Activated CD4-positive, CD25-positive, alpha-beta regulatory T cell treated with anti-CD3 and anti-CD28 coated beads, Interleukin-2, amount 50 U/mL, for 16 hours (primary cell): Measurements from ENCODE around the gene SZT2.

Source experiments
- DNase-seq: peaks from one replicate; pipeline ENCODE4 v3.0.0-alpha.2; 2020; ENCODE audit warnings: low read depth, low spot score

Gene SZT2

GRCh38 chr1:43423672-43424550, 34.2 kb downstream of the SZT2 start:
- DNase-seq = no peak

- DNase-seq = no peak
Measured at GRCh38 chr1:43425045-43425444, 35.3 kb downstream of the SZT2 start.

GRCh38 chr1:43426221-43426620, 36.5 kb downstream of the SZT2 start:
- no peak for DNase-seq

DNA sequence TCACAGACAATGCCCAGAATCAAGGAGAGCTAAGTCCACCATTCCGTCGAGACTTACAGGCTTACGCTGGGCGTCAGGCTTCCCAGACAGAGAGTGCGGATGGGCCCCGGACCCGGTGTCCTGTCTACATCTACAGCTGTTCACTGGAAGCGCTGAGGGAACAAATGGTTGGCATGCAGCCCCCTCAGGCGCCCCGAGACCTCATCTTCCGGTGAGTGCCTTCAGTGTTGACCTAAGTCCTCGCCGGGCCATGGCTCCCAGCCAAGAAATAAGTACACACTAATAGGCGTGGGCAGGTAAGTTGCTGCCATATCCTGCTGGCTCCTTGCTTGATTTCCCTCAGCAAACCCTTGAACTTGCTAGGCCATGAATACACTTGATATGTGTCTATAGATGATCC, 37.8 kb downstream of the SZT2 start:
- no peak for DNase-seq

- DNase-seq = no peak
Measured at GRCh38 chr1:43427941-43428340, 38.2 kb downstream of the SZT2 start.

GRCh38 chr1:43430831-43431230, 41.1 kb downstream of the SZT2 start:
- no peak for DNase-seq

- no peak for DNase-seq
Measured at GRCh38 chr1:43431676-43432075, 42.0 kb downstream of the SZT2 start.

DNA sequence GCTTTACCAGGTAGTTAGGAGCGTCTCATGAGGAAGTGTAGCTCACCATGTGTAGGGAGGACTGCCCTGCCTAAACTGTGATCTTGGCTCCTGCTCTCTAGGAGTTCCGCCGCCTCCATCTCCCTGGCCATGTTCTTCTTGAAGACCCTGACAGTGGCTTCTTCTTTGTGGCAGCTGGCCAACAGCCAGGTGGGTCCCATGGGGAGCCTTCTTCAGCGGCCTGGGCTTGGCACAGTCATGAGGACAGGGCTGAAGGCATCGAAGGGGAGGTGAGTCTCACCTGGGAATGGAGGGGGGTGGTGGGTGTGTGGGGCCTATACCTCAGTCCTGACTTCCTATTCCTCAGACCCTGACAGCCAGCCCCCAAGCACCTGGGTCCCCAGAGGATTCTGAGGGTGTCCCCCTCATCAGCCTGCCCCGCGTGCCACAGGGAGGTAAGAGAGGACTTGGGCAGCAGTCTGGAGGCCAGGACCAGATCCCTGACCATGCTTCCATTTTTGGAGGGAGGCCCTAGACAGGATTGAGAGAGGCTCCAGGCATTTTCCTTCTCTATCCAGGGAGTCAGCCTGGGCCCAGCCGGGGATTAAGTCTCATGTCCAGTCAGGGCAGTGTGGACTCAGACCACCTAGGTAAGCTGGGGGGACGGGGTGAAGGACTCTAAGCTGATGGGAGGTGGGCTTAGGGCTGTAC, 42.6 kb downstream of the SZT2 start:
- DNase-seq = no peak

GRCh38 chr1:43432907-43433306, 43.2 kb downstream of the SZT2 start:
- DNase-seq = no peak

DNA sequence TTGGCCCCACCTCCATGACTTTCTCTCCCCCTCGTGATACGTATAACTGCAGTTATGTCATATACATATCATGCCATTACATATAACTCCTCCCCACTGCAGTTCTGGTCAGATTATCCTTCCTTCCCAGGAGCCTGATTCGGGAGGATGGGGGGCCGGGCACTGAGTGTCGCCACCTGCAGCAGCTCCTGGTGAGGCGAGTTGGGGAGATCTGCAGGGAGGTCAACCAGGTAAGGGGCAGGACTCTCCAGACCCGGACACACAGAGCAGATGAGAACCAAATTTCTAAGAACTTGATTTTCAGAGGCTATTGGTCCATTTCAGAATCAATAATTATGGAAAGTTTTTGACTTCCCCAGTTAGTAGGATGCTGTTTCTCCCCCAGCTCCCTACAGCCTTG, 44.6 kb downstream of the SZT2 start:
- DNase-seq = no peak

DNA sequence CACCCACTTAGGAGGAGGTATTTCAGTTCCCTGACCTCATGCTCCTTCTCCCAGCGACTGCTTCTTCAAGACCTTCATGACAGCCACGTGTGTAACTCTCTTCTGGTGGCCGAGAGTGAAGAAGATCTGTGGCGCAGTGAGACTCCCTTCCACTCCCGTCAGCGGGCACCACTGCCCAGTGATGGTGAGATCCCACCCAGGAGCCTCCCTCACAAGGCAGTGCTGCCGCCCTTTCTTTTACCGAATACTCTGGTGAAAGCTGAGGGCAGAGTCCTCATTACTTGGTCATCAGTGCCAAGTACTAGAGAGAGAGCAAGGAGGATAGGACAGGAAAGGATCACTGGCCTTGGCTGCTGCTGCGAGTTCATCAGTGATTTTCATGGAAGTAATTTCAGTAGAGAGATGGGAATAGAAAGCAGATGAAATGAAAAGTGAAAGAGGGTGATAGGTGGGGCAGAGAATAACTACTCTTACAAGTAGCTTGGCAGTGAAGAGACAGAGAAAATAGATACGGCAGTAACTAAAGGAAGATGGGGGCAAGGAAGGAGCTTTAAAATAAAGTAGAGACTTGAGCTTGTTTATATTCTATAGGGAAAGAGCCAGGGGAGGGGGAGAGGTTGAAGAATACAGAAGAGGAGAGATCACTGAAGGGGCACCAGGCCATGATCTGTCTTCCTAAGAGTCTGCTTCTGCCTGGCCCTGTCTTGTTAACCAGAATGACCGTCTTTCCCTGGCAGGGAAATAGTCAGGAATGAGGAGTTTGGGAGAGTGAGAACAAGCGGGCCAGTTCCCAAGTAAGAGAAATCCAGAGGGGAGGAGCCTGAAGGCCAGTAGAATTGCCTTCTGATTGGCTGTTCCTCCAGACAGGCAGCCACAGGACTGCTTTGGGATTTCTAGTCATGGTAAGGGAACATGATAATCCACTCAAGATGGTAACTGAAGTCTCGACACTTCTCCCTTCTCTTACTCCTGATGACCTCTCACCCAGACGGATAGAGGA, 45.7 kb downstream of the SZT2 start:
- no peak for DNase-seq

GRCh38 chr1:43436371-43436770, 46.7 kb downstream of the SZT2 start:
- DNase-seq = no peak

- no peak for DNase-seq
Measured at GRCh38 chr1:43437031-43437973, 47.6 kb downstream of the SZT2 start.

GRCh38 chr1:43438006-43438405, 48.3 kb downstream of the SZT2 start:
- no peak for DNase-seq

GRCh38 chr1:43438576-43438952, 48.9 kb downstream of the SZT2 start:
- no peak for DNase-seq

DNA sequence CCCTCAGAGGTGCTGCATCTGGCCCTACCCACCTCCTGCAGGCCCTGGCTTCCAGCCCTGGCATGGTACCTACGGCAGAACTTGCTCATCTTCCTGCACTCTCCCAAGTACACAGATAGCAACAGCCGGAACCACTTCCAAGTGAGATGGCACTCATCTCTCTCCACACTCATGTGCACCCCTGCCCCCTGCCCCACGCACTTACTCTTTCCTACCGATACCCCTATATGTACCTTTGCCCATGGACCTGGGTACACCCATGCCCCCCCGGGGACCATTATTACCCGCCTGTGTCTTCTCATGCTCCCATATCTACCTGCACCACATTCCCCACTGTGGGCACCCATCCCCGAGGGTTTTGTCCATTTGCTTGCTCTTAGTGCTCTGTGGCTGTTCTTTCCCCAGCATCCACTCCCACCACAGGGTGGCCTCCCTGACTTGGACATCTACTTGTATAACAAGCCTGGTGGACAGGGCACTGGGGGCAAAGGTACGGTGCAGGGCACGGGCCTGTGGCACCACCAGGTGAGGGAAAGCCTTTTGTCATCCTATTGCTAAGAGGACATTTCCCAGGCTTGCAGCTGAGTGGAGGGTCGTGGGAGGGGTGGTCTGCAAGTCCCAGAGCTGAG, 49.4 kb downstream of the SZT2 start:
- no peak for DNase-seq

DNA sequence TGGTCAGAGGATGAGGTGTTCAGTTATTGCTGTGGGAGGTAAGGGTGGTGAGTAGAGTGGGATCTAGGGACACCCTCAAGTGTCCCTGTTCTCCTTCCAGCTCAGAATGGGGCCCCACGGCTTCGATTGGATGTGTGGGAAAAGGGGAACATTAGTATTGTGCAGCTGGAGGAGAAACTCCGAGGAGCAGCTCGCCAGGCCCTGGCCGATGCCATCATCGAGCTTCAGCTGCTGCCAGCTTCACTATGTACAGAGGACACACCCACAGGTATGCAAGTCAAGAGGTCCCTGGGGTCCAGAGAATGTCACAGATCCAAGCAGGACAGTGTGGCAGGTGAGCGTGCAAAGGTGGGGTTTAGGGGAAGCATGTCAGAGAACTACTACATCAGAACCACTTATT, 50.1 kb downstream of the SZT2 start:
- DNase-seq = no peak

DNA sequence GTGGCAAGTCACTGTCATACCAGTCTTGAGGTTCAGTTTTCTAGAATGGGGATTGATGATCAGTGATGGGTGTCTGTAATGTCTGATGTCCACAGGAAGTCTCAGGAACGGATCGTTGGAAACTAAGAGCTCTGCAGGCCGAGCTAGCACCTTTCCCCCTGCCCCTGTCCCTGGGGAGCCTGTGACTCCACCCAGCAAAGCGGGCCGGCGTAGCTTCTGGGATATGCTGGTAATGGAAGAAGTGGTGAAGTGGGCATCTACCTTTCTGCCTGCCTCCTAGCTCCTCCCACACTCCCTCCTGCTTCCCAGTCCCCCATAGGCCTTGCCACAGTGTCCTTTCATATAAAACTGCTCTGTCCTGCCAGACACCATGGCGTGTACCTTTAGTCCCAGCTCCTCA, 50.7 kb downstream of the SZT2 start:
- DNase-seq = no peak

DNA sequence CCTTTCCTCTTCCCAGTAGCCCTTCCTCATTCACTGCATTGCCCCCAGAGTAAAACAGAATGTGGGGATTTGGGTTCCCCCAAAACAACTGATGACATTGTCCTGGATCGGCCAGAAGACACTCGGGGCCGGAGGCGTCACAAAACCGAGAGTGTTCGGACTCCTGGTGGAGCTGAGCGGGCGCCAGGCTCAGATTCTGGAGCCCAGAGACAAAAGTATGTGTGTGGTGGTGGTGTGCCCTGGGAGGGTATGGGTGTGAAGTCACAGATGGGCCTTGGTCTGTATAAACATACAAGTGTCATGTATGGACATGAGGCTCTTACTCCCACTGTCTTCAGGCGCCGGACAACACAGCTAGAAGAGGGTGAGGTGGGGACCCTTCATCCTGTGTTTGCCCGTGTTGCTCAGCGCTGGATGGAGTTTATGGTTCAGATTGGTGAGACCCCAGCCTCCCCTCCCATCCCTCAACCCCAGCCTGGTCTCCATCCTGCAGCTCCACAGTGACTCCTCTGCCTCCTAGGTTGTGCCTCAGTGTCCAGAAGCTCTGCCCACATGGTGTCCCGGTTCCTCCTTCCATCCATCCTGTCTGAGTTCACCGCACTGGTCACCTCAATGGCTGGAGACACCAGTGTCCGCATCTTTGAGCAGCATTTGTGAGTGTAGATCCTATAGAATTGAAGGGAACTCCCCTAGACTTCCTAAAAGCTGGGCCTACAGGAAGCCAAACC, 51.6 kb downstream of the SZT2 start:
- no peak for DNase-seq
